ENCODE results near the gene TMEM214.

TMEM214 gene

GRCh38 chr2:27071990-27072830 is 39.4 kb downstream of the TMEM214 start:
- H3K27me3 ChIP-seq (ENCODE audit: insufficient read depth, poor library complexity, severe bottlenecking) = no peaks in the 10 kb centered on the region
- DNase-seq (ENCODE audit: low read depth in 1 of 2, low spot score in 1 of 2) = no peak
- TF ChIP-seq REST (IDR thresholded peaks at IDR 0.05; ENCODE audit: insufficient replicate concordance, low read depth) (no peak), POLR2AphosphoS5 (IDR thresholded peaks at IDR 0.05; ENCODE audit: low read depth) (no peak), GABPA (IDR thresholded peaks at IDR 0.05; ENCODE audit: low read depth) (no peak), SPI1 (IDR thresholded peaks at IDR 0.05; ENCODE audit: borderline replicate concordance, low read depth) (no peak), CTCF (IDR thresholded peaks at IDR 0.05; ENCODE audit: insufficient read depth, low read length) (no peak)
- H3K4me3 ChIP-seq (replicated peaks; ENCODE audit: insufficient read depth, low read length) = peak overlapping the region; percentile 92
- H3K27ac ChIP-seq (replicated peaks) = peak overlapping the region; percentile 73

GRCh38 chr2:27072920-27073319 is 40.2 kb downstream of the TMEM214 start:
- H3K4me3 ChIP-seq (replicated peaks; ENCODE audit: insufficient read depth, low read length) = no peak overlapping the region
- H3K27ac ChIP-seq (replicated peaks) = no peak overlapping the region; the same call in 1 of the 2 replicates
- H3K27me3 ChIP-seq (ENCODE audit: insufficient read depth, poor library complexity, severe bottlenecking) = no peaks in the 10 kb centered on the region
- no peak for DNase-seq (ENCODE audit: low read depth in 1 of 2, low spot score in 1 of 2)
- TF ChIP-seq GABPA (IDR thresholded peaks at IDR 0.05; ENCODE audit: low read depth) (no peak), POLR2AphosphoS5 (IDR thresholded peaks at IDR 0.05; ENCODE audit: low read depth) (no peak), CTCF (IDR thresholded peaks at IDR 0.05; ENCODE audit: insufficient read depth, low read length) (no peak), SPI1 (IDR thresholded peaks at IDR 0.05; ENCODE audit: borderline replicate concordance, low read depth) (no peak), REST (IDR thresholded peaks at IDR 0.05; ENCODE audit: insufficient replicate concordance, low read depth) (no peak)

- no peak for DNase-seq (ENCODE audit: low read depth in 1 of 2, low spot score in 1 of 2)
- no peak overlapping the region for H3K4me3 ChIP-seq (replicated peaks; ENCODE audit: insufficient read depth, low read length)
- no peak for TF ChIP-seq POLR2AphosphoS5 (IDR thresholded peaks at IDR 0.05; ENCODE audit: low read depth)
- TF ChIP-seq SPI1 (IDR thresholded peaks at IDR 0.05; ENCODE audit: borderline replicate concordance, low read depth) = no peak
- TF ChIP-seq REST (IDR thresholded peaks at IDR 0.05; ENCODE audit: insufficient replicate concordance, low read depth) = no peak
- no peaks in the 10 kb centered on the region for H3K27me3 ChIP-seq (ENCODE audit: insufficient read depth, poor library complexity, severe bottlenecking)
- no peak overlapping the region; the same call in 1 of the 2 replicates for H3K27ac ChIP-seq (replicated peaks)
Measured at GRCh38 chr2:27073782-27074181, 41.0 kb downstream of the TMEM214 start.

Measured in HL-60 (cell line).